Cardiac ventricle fibroblast (primary cell): ENCODE results near the gene SPANXB1. TPM values are rescaled to one million over a fixed set of nuclear protein-coding genes. Genes with fewer than 3 reads are reported as not detected.

Experiments used
- total RNA-seq: library from RNA; depleted of rRNA; stranded (reverse); fragments of >200 nt; gene quantifications from 2 replicates; pipeline ENCODE4 v1.2.3, GENCODE V29; 2015

SPANXB1 gene
- total RNA-seq = not detected in 2 replicates

DNA sequence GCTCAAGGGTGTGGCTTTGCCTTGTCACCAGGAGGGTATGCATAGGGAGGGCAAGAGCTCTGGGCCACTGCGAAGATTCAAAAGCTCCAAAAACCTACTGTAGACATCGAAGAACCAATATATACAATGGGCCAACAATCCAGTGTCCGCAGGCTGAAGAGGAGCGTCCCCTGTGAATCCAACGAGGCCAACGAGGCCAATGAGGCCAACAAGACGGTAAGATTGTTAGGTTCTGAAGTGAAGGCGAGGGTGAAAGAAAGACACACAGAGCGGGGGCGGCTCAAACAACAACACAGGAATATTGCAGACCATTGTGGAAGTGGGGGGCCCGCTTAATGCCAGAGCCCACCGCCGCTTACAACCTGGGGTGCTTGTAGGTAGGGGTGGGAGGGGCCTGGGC lies at the start of gene SPANXB1:
Gene SPANXB1 (plus strand): TSS at position 27 of the 400 bp plus-strand sequence. CDS start 100 bp downstream, at position 127.

Other genes with a start within 250 kb of the SPANXB1 start
- gene LDOC1, start 174.5 kb downstream of the SPANXB1 start, total RNA-seq = 14.3 and 14.5 TPM in 2 replicates
- not detected in 2 replicates for gene SPANXC, start 239.9 kb downstream of the SPANXB1 start, total RNA-seq